ENCODE measurements around the gene SACM1L. TPM values are rescaled to one million over a fixed set of nuclear protein-coding genes. Genes with fewer than 3 reads are reported as not detected.

Gene SACM1L
- total and polyA plus RNA-seq, 2 of the 8 experiments (the other 6 are each of a cell fraction or from before 2014, with no cell fraction given) = 20.1 to 61.0 TPM

DNA sequence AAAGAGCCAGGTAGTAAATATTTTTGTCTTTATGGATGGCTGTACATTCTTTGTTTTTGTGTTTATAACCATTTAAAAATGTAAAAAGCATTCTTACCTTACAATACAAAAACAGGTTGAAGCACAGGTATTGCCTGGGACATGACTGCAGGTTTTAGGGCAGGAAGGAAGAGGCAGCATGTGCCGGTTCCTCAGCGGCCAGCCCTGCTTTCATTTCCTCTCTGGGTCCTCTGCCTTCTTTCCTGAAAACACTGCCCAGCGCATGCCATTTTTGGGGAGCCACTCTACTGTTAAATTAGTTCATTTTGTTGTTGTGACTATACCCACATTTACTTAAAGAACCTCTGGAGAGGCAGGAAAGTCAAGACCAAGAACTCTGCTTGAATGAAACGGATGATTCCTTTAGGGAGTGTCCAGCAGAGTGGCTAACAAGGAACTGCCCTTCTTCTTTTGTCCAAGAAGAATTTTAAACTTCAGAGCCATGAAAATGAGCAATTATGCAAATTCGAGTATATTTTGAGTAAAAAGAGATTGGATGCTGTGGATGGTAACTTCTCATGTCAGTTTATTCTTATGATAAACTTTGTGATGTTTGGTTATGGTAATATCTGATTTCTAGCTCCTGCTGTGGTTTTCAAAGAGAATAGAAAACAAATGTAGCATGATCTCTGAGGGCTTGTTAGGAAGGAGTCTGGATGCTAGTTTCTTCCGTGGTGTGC lies 52.7 kb downstream of the SACM1L start:
- no peak overlapping the region for H2BK120ac ChIP-seq (replicated peaks; ENCODE audit: low read depth, low read length)
- no peak overlapping the region for H2BK15ac ChIP-seq (ENCODE audit: low read length)
- no peak overlapping the region for H4K91ac ChIP-seq (replicated peaks; ENCODE audit: insufficient read length, low read length)
- DNase-seq (ENCODE audit: low read depth in 1 of 2, low spot score in 2 of 2) (no peak), FAIRE-seq (no peak)
- no peaks in the 10 kb centered on the region for H3K27me3 ChIP-seq (replicated peaks in 1 of 4; ENCODE audit: control insufficient read depth in 3 of 4, extremely low read depth in 1 of 4, insufficient read depth in 3 of 4, low read length in 3 of 4)
- no peaks in the 10 kb centered on the region for H3K23me2 ChIP-seq (ENCODE audit: low read depth, low read length)
- H3K9ac ChIP-seq (replicated peaks in 1 of 4; ENCODE audit: extremely low read depth in 1 of 4, low read depth in 3 of 4, low read length in 3 of 4) = no peak overlapping the region
- no peak overlapping the region for H3K56ac ChIP-seq (replicated peaks; ENCODE audit: insufficient read length, low read depth, low read length)
- H2BK20ac ChIP-seq (ENCODE audit: low read length) = no peak overlapping the region
- no peak overlapping the region for H4K8ac ChIP-seq (ENCODE audit: extremely low read depth, insufficient read depth, low read length)
- no peak overlapping the region for H3K14ac ChIP-seq (ENCODE audit: insufficient read length)
- 78% methylated on average over 6 of the region's 6 CpGs; no CpG with 5 or more reads in 1 of the 2 experiments for WGBS, 2 experiments (ENCODE audit: extremely low coverage in 1 of 2, insufficient coverage in 1 of 2, insufficient read length in 1 of 2, insufficient replicate concordance in 2 of 2, low coverage in 1 of 2, low lambda C conversion rate in 2 of 2, missing lambda C conversion rate in 1 of 2)
- ChIA-PET CTCF (ENCODE audit: partially characterized antibody) (interaction anchor here (1.4 kb wide), 1 partner anchor 89 kb away, joined by 3 read pairs; no protein-coding TSS in a partner anchor), POLR2A (ENCODE audit: partially characterized antibody) (no interaction called here)
- H3K36me3 ChIP-seq (ENCODE audit: control insufficient read depth in 2 of 4, insufficient read depth in 4 of 4, low read length in 3 of 4) = peaks cover 2 to 78% (median 26%) of the 10 kb centered on the region in 4 experiments
- TF ChIP-seq SAP30 (IDR thresholded peaks at IDR 0.05; ENCODE audit: insufficient read depth, insufficient replicate concordance, low read length) = no peak
- no peak for TF ChIP-seq POU5F1 (IDR thresholded peaks at IDR 0.05; ENCODE audit: low read depth, low read length)
- no peak overlapping the region for H2AFZ ChIP-seq (ENCODE audit: low read length)
- no peaks in the 10 kb centered on the region for H3K9me3 ChIP-seq (ENCODE audit: insufficient read depth in 2 of 2, low read depth in 1 of 2, low read length in 1 of 2)
- no peak overlapping the region for H4K5ac ChIP-seq (ENCODE audit: insufficient read length, low read depth, low read length)
- H2BK5ac ChIP-seq (ENCODE audit: low read depth, low read length) = no peak overlapping the region
- H3K4me2 ChIP-seq (ENCODE audit: insufficient read depth in 1 of 2, low read depth in 2 of 2, low read length in 2 of 2) = no peak overlapping the region; a peak in 1 of 4 replicates
- peaks cover 10 to 22% (median 14%) of the 10 kb centered on the region in 4 experiments for H3K4me1 ChIP-seq (replicated peaks in 1 of 4; ENCODE audit: control insufficient read depth in 3 of 4, insufficient read depth in 4 of 4, low read length in 3 of 4)
- H2AK5ac ChIP-seq (ENCODE audit: low read depth, low read length) = no peak overlapping the region
- H4K20me1 ChIP-seq (replicated peaks in 1 of 2; ENCODE audit: control insufficient read depth in 1 of 2, insufficient read depth in 2 of 2, low read length in 2 of 2) = peaks cover 2 to 3% of the 10 kb centered on the region in 2 experiments
- H3K4ac ChIP-seq (replicated peaks; ENCODE audit: insufficient read length, low read depth, low read length) = no peak overlapping the region
- H3K27ac ChIP-seq (ENCODE audit: low read depth, low read length) = no peak overlapping the region
- H2BK12ac ChIP-seq (ENCODE audit: low read depth, low read length) = no peak overlapping the region
- H3K79me2 ChIP-seq (ENCODE audit: control insufficient read depth in 1 of 2, insufficient read depth in 2 of 2, low read length in 2 of 2) = 0 out of 4 replicates have a peak, but pooled peaks cover 0 to 2% of the 10 kb centered on the region in 2 experiments
- no peak overlapping the region for H3K23ac ChIP-seq (ENCODE audit: insufficient read length)
- H3K79me1 ChIP-seq (ENCODE audit: low read depth, low read length) = no peaks in the 10 kb centered on the region; the same call in 1 of the 2 replicates
- H3K18ac ChIP-seq (ENCODE audit: extremely low read depth, low read length) = no peak overlapping the region
- H3K4me3 ChIP-seq (ENCODE audit: extremely low read depth in 1 of 4, insufficient read depth in 2 of 4, low read depth in 3 of 4, low read length in 4 of 4) = no peak overlapping the region

Data from H1 (cell line).